GM18499 (cell line): ENCODE measurements around the gene PTPA.
"Not testable (repeated sequence)": the region's sequence is repeated elsewhere in the genome, so short reads cannot be mapped to it uniquely, and the experiment has no call there.

ENCODE experiments used
- ATAC-seq: cut with Tn5 transposase; IDR thresholded peaks from one replicate; pipeline ENCODE4 v1.9.1; 2021; ENCODE audit warnings: moderate number of reproducible peaks; ENCODE audit not compliant: insufficient read depth, unreplicated experiment

The PTPA gene

DNA sequence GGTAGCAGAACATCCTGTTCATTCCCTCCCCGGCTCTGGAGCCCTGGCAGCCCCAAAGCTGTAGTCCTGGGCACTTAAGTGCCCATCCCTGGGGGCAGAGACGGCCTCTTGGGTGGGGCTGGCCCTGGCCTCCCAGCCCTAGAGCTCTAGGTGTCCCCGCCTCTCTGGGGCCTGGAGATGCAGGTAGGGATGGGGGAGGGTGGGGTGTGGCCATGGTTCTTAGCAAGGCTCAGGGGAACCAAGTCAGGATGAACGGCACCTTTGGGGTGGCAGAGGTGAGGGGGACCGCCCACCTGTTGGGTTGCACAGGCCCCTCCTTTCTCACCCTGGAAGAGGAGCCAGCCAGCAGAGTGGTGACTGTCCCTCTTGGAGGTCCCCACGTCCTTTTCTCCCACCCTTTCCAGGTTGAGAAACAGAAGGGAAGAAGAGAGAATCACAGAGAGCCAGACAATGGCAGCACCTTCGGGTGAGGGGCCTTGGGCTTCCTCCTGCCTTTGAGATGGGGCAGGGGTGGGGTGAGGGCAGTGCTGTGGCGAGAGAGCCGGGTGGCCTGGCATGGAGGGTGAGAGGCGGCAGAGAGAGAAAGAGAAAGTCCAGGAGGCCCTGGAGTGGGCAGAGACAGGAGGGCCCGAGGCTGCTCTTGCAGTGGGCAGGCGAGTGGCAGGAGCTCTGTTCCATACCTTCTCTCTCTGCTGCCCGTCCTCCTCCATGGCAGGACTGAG lies 3.0 kb upstream of the PTPA start:
- no peak for ATAC-seq

DNA sequence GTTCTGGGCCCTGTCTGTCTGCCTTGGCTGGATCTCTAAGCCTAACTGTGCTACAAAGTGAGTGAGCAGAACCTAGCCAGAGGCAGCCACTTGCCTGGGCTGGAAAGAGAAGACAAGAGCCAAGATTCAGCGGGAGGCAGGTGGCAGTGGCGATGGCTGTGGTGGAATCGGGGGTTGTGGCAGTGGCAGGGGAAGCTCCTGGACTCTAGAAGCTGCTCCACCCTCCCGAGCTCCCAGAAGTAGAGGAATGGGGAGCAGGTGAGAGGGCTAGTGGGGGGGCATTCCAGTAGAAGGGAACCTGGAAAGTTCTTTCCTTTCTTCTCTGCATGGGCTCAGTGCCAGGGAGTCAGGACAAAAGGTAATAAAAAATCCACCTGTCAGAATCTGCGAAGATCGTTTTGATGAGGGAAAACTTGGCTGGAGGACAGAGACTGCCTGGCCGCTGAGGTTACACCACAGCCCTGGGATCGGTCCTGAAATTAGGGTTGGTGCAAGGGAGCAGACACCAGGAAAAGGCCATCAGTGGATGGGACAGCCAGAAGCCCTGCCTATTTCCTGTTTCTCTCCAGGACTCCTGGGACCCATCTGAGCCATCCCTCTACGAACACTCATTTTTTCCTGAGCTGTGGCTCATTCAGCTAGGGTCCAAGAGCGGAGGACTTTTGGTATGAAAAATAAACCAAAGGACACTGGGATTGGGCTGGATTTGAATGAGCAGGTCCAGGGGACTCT lies 2.2 kb upstream of the PTPA start:
- no peak for ATAC-seq

DNA sequence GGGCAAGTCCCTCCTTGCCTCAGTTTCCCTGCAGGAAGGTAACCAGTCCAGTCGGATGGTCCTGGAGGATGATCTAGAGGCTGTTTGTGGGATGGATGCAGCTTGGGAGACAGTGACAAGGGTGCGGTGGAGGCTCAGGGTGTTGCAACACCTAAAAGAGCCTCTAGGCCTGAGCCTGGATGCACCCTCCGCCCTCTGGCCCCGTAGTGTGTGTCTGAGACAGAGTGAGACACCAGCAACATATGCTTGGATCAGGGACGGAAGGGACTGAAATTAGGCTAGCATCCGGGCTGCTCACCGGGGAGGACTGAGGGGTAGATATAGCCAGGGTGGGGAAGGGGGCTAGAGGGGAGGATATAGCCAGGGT lies 1.7 kb upstream of the PTPA start:
- ATAC-seq: no peak

DNA sequence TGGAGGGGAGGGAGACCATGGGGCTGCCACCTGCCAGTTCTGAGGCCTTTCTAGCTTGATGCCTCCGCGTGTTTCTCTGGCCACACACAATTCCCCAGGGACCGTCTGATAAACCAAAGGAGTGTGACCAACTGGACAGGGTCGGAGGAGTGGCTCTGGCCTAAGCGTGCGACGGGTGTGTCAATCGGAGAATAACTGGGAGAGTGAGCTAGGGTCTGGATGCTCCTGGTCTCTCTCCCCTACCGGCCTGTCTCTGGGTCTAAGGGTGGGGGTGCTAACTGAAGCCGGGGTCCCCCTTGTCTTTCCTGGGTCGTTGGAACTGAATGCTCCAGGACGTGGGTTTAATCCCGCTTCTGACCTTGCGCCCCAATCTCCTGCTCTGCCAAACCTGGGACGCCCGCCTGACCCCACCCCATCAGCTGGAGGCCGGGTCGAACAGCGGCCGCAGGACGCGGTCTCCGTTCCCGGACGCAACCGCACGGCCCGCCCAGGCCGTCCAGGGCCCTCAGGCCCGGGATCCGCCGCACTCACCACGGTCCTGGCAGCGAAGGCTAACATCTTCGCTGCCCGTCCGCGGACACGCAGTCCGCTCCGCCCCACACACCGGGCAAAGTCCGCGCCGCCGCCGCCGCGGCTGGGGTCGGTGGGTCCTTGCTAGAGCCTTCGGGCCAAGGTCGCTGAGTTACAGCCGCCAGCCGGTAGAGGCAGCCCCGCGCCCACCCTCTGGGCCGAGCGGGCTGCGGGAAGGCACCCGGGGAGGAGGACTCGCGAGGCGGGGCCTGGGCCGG lies 1.1 kb upstream of the PTPA start:
- ATAC-seq: no peak

DNA sequence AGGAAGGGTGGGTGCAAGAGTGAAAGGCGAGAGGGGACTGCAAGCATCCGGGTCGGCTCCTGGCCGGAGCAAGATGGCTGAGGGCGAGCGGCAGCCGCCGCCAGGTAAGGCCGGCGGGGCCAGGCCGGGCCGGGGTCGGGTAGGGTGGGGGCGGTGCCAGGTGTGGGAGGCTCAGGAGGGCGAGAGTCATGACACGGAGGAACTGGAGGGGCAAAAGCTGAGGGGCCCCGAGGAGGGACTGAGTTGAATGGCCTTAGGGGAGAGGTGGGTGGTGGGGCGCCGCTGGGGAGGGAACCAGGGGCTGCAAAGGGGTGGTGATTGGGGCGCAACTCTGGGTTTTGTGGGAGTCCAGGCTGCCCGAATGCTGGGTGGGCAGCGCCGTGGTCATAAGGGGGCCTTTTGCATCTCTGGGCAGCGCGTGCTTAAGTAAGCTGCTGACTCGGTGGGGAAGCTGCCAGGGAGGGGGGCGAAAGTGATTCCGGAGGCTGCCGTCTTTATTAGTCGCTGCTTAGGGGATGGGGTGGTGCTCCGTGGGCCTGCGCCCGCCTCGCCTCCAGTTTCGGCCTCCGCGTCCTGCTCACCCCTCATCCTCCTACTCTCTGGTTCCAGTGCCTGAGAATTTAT lies 425 bp downstream of the PTPA start:
- no peak for ATAC-seq

DNA sequence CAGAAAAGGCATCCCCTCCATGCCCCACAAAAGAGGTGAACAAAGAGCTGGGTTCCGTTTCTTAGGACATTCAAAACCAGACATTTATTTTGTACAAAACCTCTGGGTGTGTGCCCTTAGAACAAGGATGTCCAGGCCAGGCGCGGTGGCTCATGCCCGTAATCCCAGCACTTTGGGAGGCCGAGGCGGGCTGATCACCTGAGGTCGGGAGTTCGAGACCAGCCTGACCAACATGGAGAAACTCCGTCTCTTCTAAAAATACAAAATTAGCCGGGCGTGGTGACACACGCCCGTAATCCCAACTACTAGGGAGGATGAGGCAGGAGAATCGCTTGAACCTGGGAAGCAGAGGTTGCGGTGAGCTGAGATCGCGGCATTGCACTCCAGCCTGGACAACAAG lies 1.3 kb downstream of the PTPA start:
- ATAC-seq: not testable (repeated sequence)

DNA sequence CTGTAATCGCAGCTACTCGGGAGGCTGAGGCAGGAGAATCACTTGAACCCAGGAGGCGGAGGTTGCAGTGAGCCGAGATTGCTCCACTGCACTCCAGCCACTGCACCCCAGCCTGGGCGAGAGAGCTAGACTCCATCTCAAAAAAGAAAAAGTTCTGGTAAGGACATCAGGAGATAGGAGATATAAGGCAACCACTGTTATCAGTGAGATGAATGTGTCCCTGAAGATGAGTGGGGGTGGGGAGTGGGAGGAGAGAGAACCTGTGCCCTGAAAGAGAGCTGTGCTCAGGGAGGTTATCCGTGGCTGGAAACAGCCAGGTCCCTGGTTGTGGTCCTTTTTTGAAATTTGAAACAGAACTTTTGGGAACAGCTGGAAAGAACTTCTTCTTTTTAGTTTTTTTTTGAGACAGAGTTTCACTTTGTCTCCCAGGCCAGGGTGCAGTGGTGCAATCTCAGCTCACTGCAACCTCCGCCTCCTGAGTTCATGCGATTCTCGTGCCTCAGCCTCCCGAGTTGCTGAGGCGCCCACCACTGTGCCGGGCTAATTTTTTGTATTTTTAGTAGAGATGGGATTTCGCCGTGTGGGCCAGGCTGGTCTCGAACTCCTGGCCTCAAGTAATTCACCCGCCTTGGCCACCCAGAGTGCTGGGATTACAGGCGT lies 2.6 kb downstream of the PTPA start:
- ATAC-seq: no peak

DNA sequence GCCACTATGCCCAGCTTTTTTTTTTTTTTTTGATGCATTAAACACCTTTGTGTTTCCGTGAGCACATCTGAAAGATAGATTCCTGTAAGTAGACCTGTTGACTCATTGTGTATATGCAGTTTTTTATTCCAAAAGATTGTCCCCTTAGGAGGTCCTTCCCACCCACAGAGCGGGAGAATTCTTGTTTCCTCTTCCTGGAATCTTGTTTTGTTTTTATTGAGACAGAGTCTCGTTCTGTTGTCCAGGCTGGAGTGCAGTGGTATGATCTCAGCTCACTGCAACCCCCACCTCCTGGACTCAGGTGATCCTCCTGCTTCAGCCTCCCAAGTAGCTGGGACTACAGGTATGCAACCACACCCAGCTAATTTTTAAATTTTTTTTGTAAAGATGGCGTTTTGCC lies 7.6 kb downstream of the PTPA start:
- ATAC-seq: no peak

DNA sequence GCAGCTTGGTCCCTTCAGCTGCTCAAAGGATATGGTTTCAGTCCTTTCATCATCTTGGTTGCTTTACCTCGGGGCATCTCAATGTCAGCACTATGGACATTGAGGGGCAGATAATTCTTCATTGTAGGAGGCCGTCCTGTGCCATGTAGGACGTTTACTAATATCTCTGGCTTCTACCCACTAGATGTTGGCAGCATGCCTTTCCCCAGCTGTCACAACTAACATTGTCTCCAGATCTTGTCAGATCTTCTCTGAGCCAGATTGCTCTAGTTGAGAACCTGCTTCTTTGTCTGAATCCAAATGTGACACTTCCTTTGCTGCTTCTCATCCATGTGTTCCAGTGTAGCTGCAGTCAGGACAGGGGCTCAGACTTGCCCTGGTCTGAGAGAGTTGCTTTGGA lies 10.3 kb downstream of the PTPA start:
- ATAC-seq: no peak

DNA sequence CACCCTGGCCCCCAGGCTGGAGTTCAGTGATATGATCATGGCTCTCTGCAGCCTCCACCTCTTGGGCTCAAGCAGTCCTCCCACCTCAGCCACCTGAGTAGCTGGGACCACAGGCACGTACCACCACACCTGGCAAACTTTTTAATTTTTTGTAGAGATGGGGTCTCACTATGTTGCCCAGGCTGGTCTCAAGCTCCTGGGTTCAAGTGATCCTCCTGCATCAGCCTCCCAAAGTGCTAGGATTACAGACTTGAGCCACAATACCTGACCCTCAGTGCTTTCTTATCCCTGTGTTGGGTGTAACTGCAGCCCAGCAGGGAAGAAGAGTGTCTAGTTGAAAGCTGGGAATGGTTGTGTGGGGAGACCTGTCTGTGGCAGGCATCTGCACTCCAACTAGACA lies 10.9 kb downstream of the PTPA start:
- ATAC-seq: no peak

DNA sequence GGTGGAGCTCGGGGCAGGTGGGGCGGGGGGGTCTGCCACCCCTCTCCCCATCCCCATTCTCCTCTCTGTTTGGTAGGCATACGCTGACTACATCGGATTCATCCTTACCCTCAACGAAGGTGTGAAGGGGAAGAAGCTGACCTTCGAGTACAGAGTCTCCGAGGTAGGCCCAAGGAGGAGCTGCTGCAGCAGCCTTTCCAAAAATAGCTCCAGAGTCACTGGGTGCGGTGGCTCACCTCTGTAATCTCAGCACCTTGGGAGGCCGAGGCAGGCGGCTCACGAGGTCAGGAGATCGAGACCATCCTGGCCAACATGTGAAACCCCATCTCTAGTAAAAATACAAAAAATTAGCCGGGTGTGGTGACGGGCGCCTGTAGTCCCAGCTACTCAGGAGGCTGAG lies 11.8 kb downstream of the PTPA start:
- not testable (repeated sequence) for ATAC-seq

DNA sequence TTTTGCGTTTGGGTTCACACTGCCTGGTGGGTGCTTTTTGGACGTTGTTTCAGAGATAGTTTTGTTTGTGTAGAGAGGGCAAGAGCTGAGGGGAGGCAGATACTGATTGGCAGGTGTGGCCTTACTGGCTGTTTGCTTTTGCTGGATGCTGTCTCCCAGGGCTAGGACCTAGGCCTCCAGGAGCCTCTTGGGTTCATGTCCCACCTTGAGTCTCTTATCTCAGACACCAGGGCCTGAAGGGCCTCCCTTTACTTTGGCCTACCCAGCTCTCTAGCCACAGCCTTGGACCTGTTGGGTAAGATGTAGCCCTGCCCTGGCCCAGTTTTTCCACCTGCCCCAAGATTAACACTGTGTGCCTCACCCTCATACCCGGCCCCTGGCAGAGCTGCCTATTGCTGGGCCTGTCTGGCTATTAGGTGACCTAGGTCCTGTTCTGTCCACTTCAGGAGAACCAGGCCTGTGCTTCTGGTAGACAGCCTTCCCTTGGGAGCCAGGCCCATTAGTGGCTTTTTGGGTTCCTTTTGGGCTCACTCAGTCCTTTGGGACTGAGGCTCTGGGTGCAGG lies 13.4 kb downstream of the PTPA start:
- ATAC-seq: no peak

DNA sequence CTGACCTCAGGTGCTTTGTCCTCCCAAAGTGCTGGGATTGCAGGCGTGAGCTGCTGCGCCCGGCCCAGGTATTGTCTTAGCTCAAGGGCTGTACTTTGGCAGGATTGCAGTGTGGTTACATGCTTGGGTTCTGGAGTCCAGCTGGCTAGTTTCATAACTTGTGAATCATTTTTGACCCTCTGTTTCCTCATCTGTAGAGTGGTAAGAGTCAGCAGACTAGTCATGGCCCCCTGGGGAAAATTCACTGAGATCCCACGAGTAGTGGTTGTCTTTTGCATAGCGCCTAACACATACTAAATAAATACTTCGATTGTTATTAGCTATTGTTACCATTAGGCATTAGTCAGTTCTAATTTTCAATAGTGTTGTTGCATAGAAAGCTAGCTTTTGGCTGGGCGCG lies 14.3 kb downstream of the PTPA start:
- no peak for ATAC-seq

DNA sequence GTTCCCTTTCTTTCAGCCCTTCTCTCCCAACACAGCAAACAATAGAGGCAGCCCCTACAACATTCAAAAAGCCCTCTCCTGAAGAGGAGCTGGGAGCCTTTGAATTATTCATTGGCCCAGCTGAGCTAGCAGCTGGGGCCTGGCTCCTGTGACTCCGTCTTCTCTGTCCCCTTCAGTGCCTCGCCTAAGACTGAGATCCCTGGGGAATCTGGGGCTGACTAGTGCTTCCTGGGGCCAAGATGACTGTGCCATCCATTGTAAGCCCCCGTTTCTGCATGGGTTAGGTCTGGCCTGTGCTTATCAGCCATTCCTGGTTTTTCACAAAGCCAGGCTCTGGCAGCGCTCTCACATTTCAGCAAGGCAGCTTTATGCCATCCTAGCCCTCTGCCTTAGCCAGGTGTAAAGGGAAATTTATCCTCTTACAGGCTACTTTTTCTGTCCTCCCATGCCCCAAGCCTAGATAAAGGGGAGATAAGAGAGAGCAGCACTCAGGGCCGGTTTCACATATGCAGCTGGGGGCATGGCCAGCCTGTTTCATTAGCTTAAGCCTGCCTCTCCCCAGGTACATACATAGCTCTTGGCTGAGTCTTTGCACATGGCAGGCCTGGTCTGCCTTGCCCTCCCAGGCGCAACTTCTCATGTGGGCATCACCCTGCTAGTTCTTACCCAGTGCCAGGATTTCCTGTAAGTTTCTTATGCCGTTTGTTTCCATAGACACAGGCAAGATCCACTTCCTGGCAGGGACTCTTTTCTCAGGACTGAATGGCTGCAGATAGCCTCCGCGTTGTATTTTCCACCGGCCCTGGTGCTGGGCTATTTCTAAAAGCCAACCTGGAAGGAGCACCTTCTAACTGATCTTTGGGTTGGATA lies 15.8 kb downstream of the PTPA start:
- no peak for ATAC-seq

DNA sequence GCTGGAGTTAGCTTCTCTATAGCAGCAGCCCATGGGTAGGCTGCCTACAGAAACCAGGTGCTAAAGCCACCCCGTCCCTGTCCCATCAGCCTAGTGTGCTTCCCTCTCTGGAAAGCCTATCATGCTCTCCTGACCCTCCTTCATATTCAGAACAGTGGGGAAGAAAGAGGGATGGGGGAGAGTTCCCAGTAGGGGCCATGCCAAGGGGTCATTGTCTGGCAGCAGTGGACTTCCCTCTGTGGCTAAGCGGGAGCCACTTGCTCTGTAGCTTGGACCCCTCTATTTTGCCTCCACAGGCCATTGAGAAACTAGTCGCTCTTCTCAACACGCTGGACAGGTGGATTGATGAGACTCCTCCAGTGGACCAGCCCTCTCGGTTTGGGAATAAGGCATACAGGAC lies 17.5 kb downstream of the PTPA start:
- ATAC-seq: no peak

DNA sequence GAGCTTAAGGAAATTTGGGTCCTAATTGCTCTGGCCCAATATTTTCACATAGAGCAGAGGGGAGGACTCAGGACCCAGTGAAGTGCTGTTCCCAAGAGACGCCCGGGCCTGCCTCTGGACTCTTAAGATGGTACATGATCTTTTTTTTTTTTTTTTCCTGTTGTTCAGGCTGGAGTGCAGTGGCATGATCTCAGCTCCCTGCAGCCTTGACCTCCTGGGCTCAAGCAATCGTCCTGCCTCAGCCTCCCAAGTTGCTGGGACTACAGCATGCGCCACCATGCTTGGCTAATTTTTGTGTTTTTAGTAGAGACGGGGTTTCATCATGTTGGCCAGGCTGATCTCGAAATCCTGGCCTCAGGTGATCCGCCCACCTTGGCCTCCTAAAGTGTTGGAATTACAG lies 19.1 kb downstream of the PTPA start:
- ATAC-seq: not testable (repeated sequence)

DNA sequence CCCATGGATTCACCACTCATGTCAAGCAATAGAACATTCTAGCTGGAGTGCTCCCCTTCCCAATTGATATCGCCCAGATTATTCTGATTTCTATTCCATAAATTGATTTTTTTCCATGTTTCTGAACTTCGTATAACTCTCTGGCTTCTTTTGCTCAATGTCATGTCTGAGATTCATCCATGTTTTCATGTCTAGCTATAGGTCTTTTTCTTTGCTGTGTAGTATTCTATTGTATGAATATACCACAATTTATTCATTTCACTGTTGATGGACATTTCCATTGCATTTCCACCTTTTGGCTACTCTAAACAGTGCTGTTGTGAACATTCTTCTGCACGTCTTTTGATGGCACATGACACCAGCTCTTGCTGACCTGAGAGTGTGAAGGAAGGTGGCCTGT lies 19.6 kb downstream of the PTPA start:
- no peak for ATAC-seq

DNA sequence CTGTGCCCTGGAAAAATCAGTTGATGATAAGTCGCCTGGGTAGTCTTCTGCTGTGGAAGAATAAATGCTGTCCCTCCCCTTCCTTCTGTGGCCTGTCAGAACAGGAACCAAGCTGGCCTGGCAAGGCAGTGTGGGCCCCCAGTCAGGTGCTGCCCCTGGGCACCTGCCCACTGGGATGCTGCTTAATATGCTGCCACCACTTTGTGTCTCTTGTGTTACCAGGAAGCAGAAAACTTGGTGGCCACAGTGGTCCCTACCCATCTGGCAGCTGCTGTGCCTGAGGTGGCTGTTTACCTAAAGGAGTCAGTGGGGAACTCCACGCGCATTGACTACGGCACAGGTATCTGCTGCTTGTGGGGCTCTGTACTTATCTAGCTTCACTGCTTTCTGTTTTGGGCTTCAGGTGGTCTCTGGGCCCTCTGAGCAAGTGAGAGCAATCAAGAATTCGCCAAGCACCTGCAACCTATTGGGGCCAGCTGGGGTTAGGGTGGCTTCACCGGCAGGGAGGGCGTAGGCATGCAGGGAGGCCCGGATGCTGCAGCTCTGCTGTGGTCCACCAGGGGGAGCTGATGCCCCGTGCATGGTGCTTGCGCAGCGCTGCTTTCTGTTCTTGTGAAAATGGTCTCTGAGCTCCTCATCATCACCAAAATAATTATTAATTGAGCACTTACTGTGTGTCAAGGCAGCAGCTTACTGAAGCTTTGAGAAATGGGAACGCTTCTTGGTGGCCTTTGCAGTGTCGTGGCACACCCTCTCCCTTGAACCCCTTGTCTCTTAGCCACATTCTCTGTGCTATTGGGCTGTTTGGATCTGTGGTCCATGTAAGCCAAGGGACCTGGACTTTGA lies 20.3 kb downstream of the PTPA start:
- ATAC-seq: no peak
